Chondrocyte (in vitro differentiated cells): ENCODE measurements around the gene FOSL1. TPM values are rescaled to one million over a fixed set of nuclear protein-coding genes. Genes with fewer than 3 reads are reported as not detected.

Experiments used
- DNase-seq: peaks from one replicate; pipeline ENCODE4 v3.0.0; 2021; ENCODE audit warnings: mixed read lengths, low spot score
- H3K27ac Mint-ChIP-seq: one replicate; pipeline ENCODE4 v1.8.0; 2021; ENCODE audit warnings: mild to moderate bottlenecking, moderate library complexity, mixed read lengths; ENCODE audit not compliant: unreplicated experiment
- H3K27me3 Mint-ChIP-seq: 2 replicates; pipeline ENCODE4 v1.8.0; 2021; ENCODE audit warnings: low read depth, mixed read lengths
- H3K36me3 Mint-ChIP-seq: 2 replicates; pipeline ENCODE4 v1.8.0; 2021; ENCODE audit warnings: low read depth, mixed read lengths
- H3K4me1 Mint-ChIP-seq: 2 replicates; pipeline ENCODE4 v1.8.0; 2021; ENCODE audit warnings: low read depth, mild to moderate bottlenecking, mixed read lengths
- H3K4me3 Mint-ChIP-seq: one replicate; pipeline ENCODE4 v1.8.0; 2021; ENCODE audit warnings: mild to moderate bottlenecking, moderate library complexity, mixed read lengths; ENCODE audit not compliant: unreplicated experiment
- H3K9me3 Mint-ChIP-seq: 2 replicates; pipeline ENCODE4 v1.8.0; 2021; ENCODE audit warnings: low read depth, mixed read lengths
- CTCF ChIP-seq: fragments of 200-600 bp; sonication (generic); IDR thresholded peaks from 2 replicates; pipeline ENCODE4 v1.5.0; 2021; ENCODE audit warnings: antibody characterized with exemption, mild to moderate bottlenecking, moderate library complexity
- total RNA-seq: library from RNA; stranded (reverse); gene quantifications from 3 replicates; pipeline ENCODE4 v1.2.1, GENCODE V29; 2021

Gene FOSL1
- total RNA-seq, 1 donor from 2014 or later: 7.5 TPM

GRCh38 chr11:65927904-65928397 lies 27.8 kb upstream of the FOSL1 start:
- no peak for DNase-seq
- Mint-ChIP-seq H3K27me3 (no peaks in the 10 kb centered on the region), H3K4me1 (no peaks in the 10 kb centered on the region), H3K4me3 (no peak overlapping the region), H3K27ac (no peak overlapping the region), H3K36me3 (peaks cover 4% of the 10 kb centered on the region), H3K9me3 (no peaks in the 10 kb centered on the region)
- TF ChIP-seq CTCF: no peak

GRCh38 chr11:65925397-65925796 lies 25.2 kb upstream of the FOSL1 start:
- Mint-ChIP-seq H3K27me3 (no peaks in the 10 kb centered on the region), H3K36me3 (peaks cover 11% of the 10 kb centered on the region), H3K4me1 (peaks cover 5% of the 10 kb centered on the region), H3K4me3 (no peak overlapping the region), H3K9me3 (no peaks in the 10 kb centered on the region), H3K27ac (no peak overlapping the region)
- no peak for TF ChIP-seq CTCF
- no peak for DNase-seq

- Mint-ChIP-seq H3K9me3 (no peaks in the 10 kb centered on the region), H3K4me1 (peaks cover 14% of the 10 kb centered on the region), H3K4me3 (no peak overlapping the region), H3K36me3 (peaks cover 11% of the 10 kb centered on the region), H3K27ac (no peak overlapping the region), H3K27me3 (no peaks in the 10 kb centered on the region)
- DNase-seq: no peak
- no peak for TF ChIP-seq CTCF
These were observed 22.4 kb upstream of the FOSL1 start for GRCh38 chr11:65922565-65922964.

- DNase-seq: no peak
- no peaks in the 10 kb centered on the region for H3K9me3 Mint-ChIP-seq
- peaks cover 13% of the 10 kb centered on the region for H3K36me3 Mint-ChIP-seq
- H3K27me3 Mint-ChIP-seq: no peaks in the 10 kb centered on the region
- TF ChIP-seq CTCF: no peak
- peaks cover 19% of the 10 kb centered on the region for H3K4me1 Mint-ChIP-seq
- no peak overlapping the region for H3K4me3 Mint-ChIP-seq
- H3K27ac Mint-ChIP-seq: no peak overlapping the region
These were observed 21.7 kb upstream of the FOSL1 start for GRCh38 chr11:65921876-65922275.

- H3K9me3 Mint-ChIP-seq: no peaks in the 10 kb centered on the region
- TF ChIP-seq CTCF: no peak
- peaks cover 15% of the 10 kb centered on the region for H3K36me3 Mint-ChIP-seq
- no peak overlapping the region for H3K4me3 Mint-ChIP-seq
- H3K27ac Mint-ChIP-seq: no peak overlapping the region
- no peaks in the 10 kb centered on the region for H3K27me3 Mint-ChIP-seq
- H3K4me1 Mint-ChIP-seq: peaks cover 27% of the 10 kb centered on the region
- DNase-seq: no peak
These were observed 20.9 kb upstream of the FOSL1 start for GRCh38 chr11:65921033-65921555.
